Panc1 (cell line): ENCODE measurements around the gene CCNK. TPM values are rescaled to one million over a fixed set of nuclear protein-coding genes. Genes with fewer than 3 reads are reported as not detected.

Experiments
- ATAC-seq: fragments of 200-7000 bp; cut with Tn5 transposase; 2 replicates; pipeline ENCODE4 v1.9.1; 2020; ENCODE audit warnings: mild to moderate bottlenecking, moderate library complexity
- BruUV-seq: library from RNA; stranded (reverse); fragments of 400-500 nt; replicated peaks from 2 replicates; lab custom pipeline; 2021; lab: Mats Ljungman, UMichigan
- CTCF ChIA-PET: fragments of 300-600 bp; sonication (Branson Sonifier 250); formaldehyde crosslinking; loops from one replicate; lab custom pipeline; 2022; ENCODE audit warnings: antibody characterized with exemption; lab: Charles Lee
- POLR2A ChIA-PET: fragments of 300-600 bp; sonication (Branson Sonifier 250); formaldehyde crosslinking; loops from one replicate; lab custom pipeline; 2022; ENCODE audit warnings: antibody characterized with exemption; lab: Charles Lee
- DNase-seq: peaks from one replicate; pipeline ENCODE4 v3.0.0-alpha.2; 2010; ENCODE audit warnings: low read depth, low spot score
- H3K27ac ChIP-seq: 2 replicates; pipeline ENCODE4 v1.5.1; 2011; ENCODE audit warnings: mild to moderate bottlenecking, low read length, inconsistent platforms
- H3K27me3 ChIP-seq: fragments of 200-500 bp; sonication (Bioruptor generic); 2 replicates; pipeline ENCODE4 v1.6.0; 2014; ENCODE audit warnings: low read length, inconsistent platforms; ENCODE audit not compliant: control insufficient read depth, insufficient read depth
- H3K36me3 ChIP-seq: fragments of 200-500 bp; sonication (Bioruptor generic); 2 replicates; pipeline ENCODE4 v1.5.1; 2014; ENCODE audit warnings: inconsistent platforms, mild to moderate bottlenecking, low read length, moderate library complexity; ENCODE audit not compliant: control insufficient read depth, insufficient read depth
- H3K4me1 ChIP-seq: 2 replicates; pipeline ENCODE4 v1.5.1; 2011; ENCODE audit warnings: inconsistent platforms, mild to moderate bottlenecking, low read length, moderate library complexity; ENCODE audit not compliant: control insufficient read depth, insufficient read depth
- H3K4me3 ChIP-seq, 2 experiments: 2 replicates each; pipeline ENCODE4 v1.5.1; 2011 to 2012; ENCODE audit warnings: low read depth in 2 of 2, low read length in 2 of 2, mild to moderate bottlenecking in 2 of 2, inconsistent platforms in 1 of 2, moderate library complexity in 1 of 2
- H3K9me3 ChIP-seq: fragments of 200-500 bp; sonication (Bioruptor generic); 2 replicates; pipeline ENCODE4 v1.5.1; 2014; ENCODE audit warnings: low read depth, mild to moderate bottlenecking, inconsistent platforms, low read length, moderate library complexity; ENCODE audit not compliant: control insufficient read depth, insufficient read depth
- POLR2AphosphoS5 ChIP-seq: IDR thresholded peaks from 2 replicates; pipeline ENCODE4 v1.6.1; 2012; ENCODE audit warnings: mild to moderate bottlenecking, low read depth, low read length, moderate library complexity
- SIN3A ChIP-seq: IDR thresholded peaks from 2 replicates; pipeline ENCODE4 v1.6.1; 2012; ENCODE audit warnings: low read depth, mild to moderate bottlenecking, low read length, moderate library complexity, borderline replicate concordance; ENCODE audit not compliant: insufficient read depth
- TCF7L2 ChIP-seq: IDR thresholded peaks from 2 replicates; pipeline ENCODE4 v1.6.1; 2011; ENCODE audit warnings: mild to moderate bottlenecking, low read depth, low read length, inconsistent platforms
- in situ Hi-C: cut with HindIII; loops from 2 replicates; pipeline ENCODE4 v1.10.0; 2016; ENCODE audit warnings: low sequenced_read_pairs, low pct_unique_long_range_greater_than_20kb
- intact Hi-C: fragments of 100-400 bp; cut with micrococcal nuclease; formaldehyde crosslinking; loops from one replicate; pipeline ENCODE4 v1.10.0; 2022; ENCODE audit not compliant: unreplicated experiment
- total RNA-seq: library from RNA; stranded (reverse); gene quantifications from one replicate; pipeline ENCODE4 v1.2.1, GENCODE V29; 2021; ENCODE audit not compliant: unreplicated experiment
- TF ChIP-seq, protein P1 (sequence below), 2 experiments: IDR thresholded peaks; 2 replicates each; pipeline ENCODE4 v1.6.1; 2011 to 2012; ENCODE audit warnings: low read depth in 2 of 2, control low read depth in 1 of 2, low read length in 1 of 2, mild to moderate bottlenecking in 1 of 2, moderate library complexity in 1 of 2; ENCODE audit not compliant: insufficient read depth in 1 of 2
- TF ChIP-seq, protein P2 (sequence below): fragments of 450-650 bp; IDR thresholded peaks from 2 replicates; pipeline ENCODE4 v1.5.1; 2017; ENCODE audit warnings: mild to moderate bottlenecking

Gene CCNK
- total RNA-seq, 1 experiment from 2014 or later, result 47.8 TPM

DNA sequence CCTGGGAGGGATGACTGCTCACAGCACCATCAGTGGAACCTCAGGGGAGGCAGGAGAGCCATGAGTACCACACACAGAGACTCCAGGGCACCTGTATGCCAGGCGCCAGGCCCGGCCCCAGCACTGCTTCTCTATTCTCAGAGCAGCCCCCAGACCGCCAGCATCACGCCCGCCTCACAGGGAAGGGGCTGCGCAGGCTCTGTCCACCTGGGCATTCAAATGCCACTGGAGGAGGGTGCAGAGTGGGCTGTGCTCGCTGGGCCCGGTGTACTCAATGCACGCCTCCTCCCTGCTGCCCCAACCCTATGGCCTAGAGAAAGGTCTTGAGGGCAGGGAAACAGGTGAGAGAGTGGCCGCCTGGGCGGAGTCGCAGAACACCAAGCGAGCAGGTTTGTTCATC lies 79.2 kb downstream of the CCNK start:
- no peaks in the 10 kb centered on the region for H3K9me3 ChIP-seq
- in situ Hi-C loops, result no loop called here
- CTCF ChIA-PET, result no interaction called here
- TF ChIP-seq SIN3A (no peak), POLR2AphosphoS5 (no peak), TCF7L2 (no peak)
- TF ChIP-seq, protein P1, sequence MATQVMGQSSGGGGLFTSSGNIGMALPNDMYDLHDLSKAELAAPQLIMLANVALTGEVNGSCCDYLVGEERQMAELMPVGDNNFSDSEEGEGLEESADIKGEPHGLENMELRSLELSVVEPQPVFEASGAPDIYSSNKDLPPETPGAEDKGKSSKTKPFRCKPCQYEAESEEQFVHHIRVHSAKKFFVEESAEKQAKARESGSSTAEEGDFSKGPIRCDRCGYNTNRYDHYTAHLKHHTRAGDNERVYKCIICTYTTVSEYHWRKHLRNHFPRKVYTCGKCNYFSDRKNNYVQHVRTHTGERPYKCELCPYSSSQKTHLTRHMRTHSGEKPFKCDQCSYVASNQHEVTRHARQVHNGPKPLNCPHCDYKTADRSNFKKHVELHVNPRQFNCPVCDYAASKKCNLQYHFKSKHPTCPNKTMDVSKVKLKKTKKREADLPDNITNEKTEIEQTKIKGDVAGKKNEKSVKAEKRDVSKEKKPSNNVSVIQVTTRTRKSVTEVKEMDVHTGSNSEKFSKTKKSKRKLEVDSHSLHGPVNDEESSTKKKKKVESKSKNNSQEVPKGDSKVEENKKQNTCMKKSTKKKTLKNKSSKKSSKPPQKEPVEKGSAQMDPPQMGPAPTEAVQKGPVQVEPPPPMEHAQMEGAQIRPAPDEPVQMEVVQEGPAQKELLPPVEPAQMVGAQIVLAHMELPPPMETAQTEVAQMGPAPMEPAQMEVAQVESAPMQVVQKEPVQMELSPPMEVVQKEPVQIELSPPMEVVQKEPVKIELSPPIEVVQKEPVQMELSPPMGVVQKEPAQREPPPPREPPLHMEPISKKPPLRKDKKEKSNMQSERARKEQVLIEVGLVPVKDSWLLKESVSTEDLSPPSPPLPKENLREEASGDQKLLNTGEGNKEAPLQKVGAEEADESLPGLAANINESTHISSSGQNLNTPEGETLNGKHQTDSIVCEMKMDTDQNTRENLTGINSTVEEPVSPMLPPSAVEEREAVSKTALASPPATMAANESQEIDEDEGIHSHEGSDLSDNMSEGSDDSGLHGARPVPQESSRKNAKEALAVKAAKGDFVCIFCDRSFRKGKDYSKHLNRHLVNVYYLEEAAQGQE (IDR thresholded peaks at IDR 0.05; ENCODE audit: insufficient read depth in 1 of 2, low read depth in 2 of 2, low read length in 1 of 2), result no peak
- TF ChIP-seq, protein P2, sequence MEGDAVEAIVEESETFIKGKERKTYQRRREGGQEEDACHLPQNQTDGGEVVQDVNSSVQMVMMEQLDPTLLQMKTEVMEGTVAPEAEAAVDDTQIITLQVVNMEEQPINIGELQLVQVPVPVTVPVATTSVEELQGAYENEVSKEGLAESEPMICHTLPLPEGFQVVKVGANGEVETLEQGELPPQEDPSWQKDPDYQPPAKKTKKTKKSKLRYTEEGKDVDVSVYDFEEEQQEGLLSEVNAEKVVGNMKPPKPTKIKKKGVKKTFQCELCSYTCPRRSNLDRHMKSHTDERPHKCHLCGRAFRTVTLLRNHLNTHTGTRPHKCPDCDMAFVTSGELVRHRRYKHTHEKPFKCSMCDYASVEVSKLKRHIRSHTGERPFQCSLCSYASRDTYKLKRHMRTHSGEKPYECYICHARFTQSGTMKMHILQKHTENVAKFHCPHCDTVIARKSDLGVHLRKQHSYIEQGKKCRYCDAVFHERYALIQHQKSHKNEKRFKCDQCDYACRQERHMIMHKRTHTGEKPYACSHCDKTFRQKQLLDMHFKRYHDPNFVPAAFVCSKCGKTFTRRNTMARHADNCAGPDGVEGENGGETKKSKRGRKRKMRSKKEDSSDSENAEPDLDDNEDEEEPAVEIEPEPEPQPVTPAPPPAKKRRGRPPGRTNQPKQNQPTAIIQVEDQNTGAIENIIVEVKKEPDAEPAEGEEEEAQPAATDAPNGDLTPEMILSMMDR, result no peak
- POLR2A ChIA-PET, result no interaction called here
- H3K36me3 ChIP-seq, result no peaks in the 10 kb centered on the region
- H3K27ac ChIP-seq, result 0 out of 2 replicates have a peak overlapping the region, but pooled peaks have one; percentile 17
- H3K27me3 ChIP-seq, result no peaks in the 10 kb centered on the region
- H3K4me3 ChIP-seq, result no peak overlapping the region
- peaks cover 60% of the 10 kb centered on the region for H3K4me1 ChIP-seq
- intact Hi-C loops, result no loop called here
- ATAC-seq (no peak), DNase-seq (no peak)
- BruUV-seq, result no TSS peak

DNA sequence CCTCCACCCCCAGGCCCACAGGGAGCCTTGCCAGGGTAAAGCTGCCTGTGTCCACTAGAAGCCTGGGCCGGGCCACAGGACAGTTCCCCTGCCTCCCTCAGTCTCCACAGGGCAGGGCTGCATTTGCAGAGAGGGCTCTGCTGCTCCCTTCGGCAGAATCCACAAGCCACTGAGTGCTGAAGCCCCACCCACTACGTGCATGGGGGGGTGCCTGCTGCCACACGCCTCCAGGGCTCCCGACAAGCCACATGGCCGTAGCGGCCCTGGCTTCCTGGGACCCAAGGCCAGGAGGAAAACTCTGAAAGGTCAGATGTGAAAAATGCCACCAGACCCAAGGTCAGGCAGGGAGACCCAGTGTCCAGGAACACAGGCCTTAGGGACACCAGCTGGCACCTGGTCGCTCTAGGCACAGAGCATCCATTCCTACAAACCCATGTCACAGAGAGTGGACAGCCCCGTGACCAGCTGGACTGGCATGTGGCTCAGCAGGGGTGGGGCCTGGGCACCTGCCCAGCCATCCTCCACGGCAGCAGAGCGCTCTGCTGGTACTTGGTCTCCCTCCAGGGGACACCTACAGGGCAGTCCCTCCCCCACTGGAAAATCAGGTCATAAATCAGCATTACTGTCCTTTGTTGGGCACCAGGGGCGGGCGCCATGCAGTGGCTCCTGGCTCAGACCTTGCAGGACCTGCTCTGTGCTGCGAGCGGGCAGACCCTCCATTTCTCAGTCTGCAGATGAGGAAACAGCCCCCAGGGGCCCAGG lies 79.9 kb downstream of the CCNK start:
- POLR2A ChIA-PET, result no interaction called here
- Histone ChIP-seq H3K9me3 (no peaks in the 10 kb centered on the region), H3K4me3 (no peak overlapping the region), H3K4me1 (peaks cover 61% of the 10 kb centered on the region), H3K36me3 (no peaks in the 10 kb centered on the region), H3K27me3 (no peaks in the 10 kb centered on the region), H3K27ac (peak overlapping the region; percentile 65)
- no peak for ATAC-seq
- in situ Hi-C loops (no loop called here), intact Hi-C loops (no loop called here)
- TF ChIP-seq, protein P1 (IDR thresholded peaks at IDR 0.05; ENCODE audit: insufficient read depth in 1 of 2, low read depth in 2 of 2, low read length in 1 of 2), result no peak
- TF ChIP-seq, protein P2, result no peak
- no peak for TF ChIP-seq SIN3A
- no peak for TF ChIP-seq POLR2AphosphoS5
- no peak for TF ChIP-seq TCF7L2
- BruUV-seq, result no TSS peak
- DNase-seq, result no peak
- CTCF ChIA-PET, result no interaction called here
